Measurements from ENCODE around the gene ABHD6.
"Not testable (repeated sequence)": the region's sequence is repeated elsewhere in the genome, so short reads cannot be mapped to it uniquely, and the experiment has no call there.

The ABHD6 gene

GRCh38 chr3:58237238-58237940, at the start of gene ABHD6:
Gene ABHD6, plus strand, starts transcription at chr3:58237792. Its CDS starts 18,795 bp downstream, at chr3:58256587.
- DNase-seq = peak; percentile 82

- DNase-seq = no peak
Observed at GRCh38 chr3:58188173-58188564, 49.4 kb upstream of the ABHD6 start.

- DNase-seq = no peak
Observed at GRCh38 chr3:58188921-58189451, 48.6 kb upstream of the ABHD6 start.

- DNase-seq = no peak
Observed at GRCh38 chr3:58189691-58190090, 47.9 kb upstream of the ABHD6 start.

- DNase-seq = no peak
Observed at GRCh38 chr3:58190291-58190690, 47.3 kb upstream of the ABHD6 start.

- no peak for DNase-seq
Observed at GRCh38 chr3:58190882-58191281, 46.7 kb upstream of the ABHD6 start.

- no peak for DNase-seq
Observed at GRCh38 chr3:58191361-58191991, 46.1 kb upstream of the ABHD6 start.

- no peak for DNase-seq
Observed at GRCh38 chr3:58192069-58192468, 45.5 kb upstream of the ABHD6 start.

- no peak for DNase-seq
Observed at GRCh38 chr3:58193682-58194407, 43.7 kb upstream of the ABHD6 start.

GRCh38 chr3:58197588-58197987, 40.0 kb upstream of the ABHD6 start:
- DNase-seq = no peak

- no peak for DNase-seq
Observed at GRCh38 chr3:58198362-58198761, 39.2 kb upstream of the ABHD6 start.

GRCh38 chr3:58198804-58199203, 38.8 kb upstream of the ABHD6 start:
- no peak for DNase-seq

- DNase-seq = no peak
Observed at GRCh38 chr3:58200121-58200709, 37.4 kb upstream of the ABHD6 start.

GRCh38 chr3:58200846-58201355, 36.7 kb upstream of the ABHD6 start:
- no peak for DNase-seq

GRCh38 chr3:58201451-58201850, 36.1 kb upstream of the ABHD6 start:
- not testable (repeated sequence) for DNase-seq

GRCh38 chr3:58202917-58203360, 34.7 kb upstream of the ABHD6 start:
- DNase-seq = no peak

GRCh38 chr3:58203541-58203940, 34.1 kb upstream of the ABHD6 start:
- DNase-seq = no peak

- DNase-seq = no peak
Observed at GRCh38 chr3:58204720-58205119, 32.9 kb upstream of the ABHD6 start.

- DNase-seq = no peak
Observed at GRCh38 chr3:58205981-58206380, 31.6 kb upstream of the ABHD6 start.

- DNase-seq = peak; percentile 13
Observed at GRCh38 chr3:58206406-58207011, 31.1 kb upstream of the ABHD6 start.

- DNase-seq = no peak
Observed at GRCh38 chr3:58207954-58208353, 29.6 kb upstream of the ABHD6 start.

- DNase-seq = no peak
Observed at GRCh38 chr3:58209933-58210332, 27.7 kb upstream of the ABHD6 start.
